ENCODE results near the gene TENM4. TPM values are rescaled to one million over a fixed set of nuclear protein-coding genes. Genes with fewer than 3 reads are reported as not detected.

TENM4 gene
- total and polyA plus RNA-seq, 2 of the 8 experiments (the other 6 are each of a cell fraction or from before 2014, with no cell fraction given) = 3.5 to 7.2 TPM

- no peak overlapping the region for H3K9ac ChIP-seq (replicated peaks in 1 of 4; ENCODE audit: extremely low read depth in 1 of 4, low read depth in 3 of 4, low read length in 3 of 4)
- H3K27me3 ChIP-seq (replicated peaks in 1 of 4; ENCODE audit: control insufficient read depth in 3 of 4, extremely low read depth in 1 of 4, insufficient read depth in 3 of 4, low read length in 3 of 4) = no peaks in the 10 kb centered on the region; a peak in 1 of 7 replicates
- no peak overlapping the region for H2BK12ac ChIP-seq (ENCODE audit: low read depth, low read length)
- no peak overlapping the region for H3K27ac ChIP-seq (ENCODE audit: low read depth, low read length)
- no peak overlapping the region for H2BK15ac ChIP-seq (ENCODE audit: low read length)
- H3K18ac ChIP-seq (ENCODE audit: extremely low read depth, low read length) = no peak overlapping the region
- H3K4ac ChIP-seq (replicated peaks; ENCODE audit: insufficient read length, low read depth, low read length) = no peak overlapping the region
- no peak overlapping the region for H2BK5ac ChIP-seq (ENCODE audit: low read depth, low read length)
- H3K79me2 ChIP-seq (ENCODE audit: control insufficient read depth in 1 of 2, insufficient read depth in 2 of 2, low read length in 2 of 2) = no peaks in the 10 kb centered on the region
- no peak overlapping the region for H4K5ac ChIP-seq (ENCODE audit: insufficient read length, low read depth, low read length)
- H3K56ac ChIP-seq (replicated peaks; ENCODE audit: insufficient read length, low read depth, low read length) = no peak overlapping the region
- WGBS, 2 experiments (ENCODE audit: extremely low coverage in 1 of 2, insufficient coverage in 1 of 2, insufficient read length in 1 of 2, insufficient replicate concordance in 2 of 2, low coverage in 1 of 2, low lambda C conversion rate in 2 of 2, missing lambda C conversion rate in 1 of 2) = 89% methylated on average over 7 of the region's 7 CpGs; no CpG with 5 or more reads in 1 of the 2 experiments
- H3K79me1 ChIP-seq (ENCODE audit: low read depth, low read length) = no peaks in the 10 kb centered on the region
- no peak overlapping the region for H2BK20ac ChIP-seq (ENCODE audit: low read length)
- H3K36me3 ChIP-seq (ENCODE audit: control insufficient read depth in 2 of 4, insufficient read depth in 4 of 4, low read length in 3 of 4) = no peaks in the 10 kb centered on the region
- no peak overlapping the region for H3K23ac ChIP-seq (ENCODE audit: insufficient read length)
- H3K14ac ChIP-seq (ENCODE audit: insufficient read length) = no peak overlapping the region
- no peak overlapping the region; the same call in 1 of the 2 replicates for H4K8ac ChIP-seq (ENCODE audit: extremely low read depth, insufficient read depth, low read length)
- H3K4me2 ChIP-seq (ENCODE audit: insufficient read depth in 1 of 2, low read depth in 2 of 2, low read length in 2 of 2) = no peak overlapping the region
- FAIRE-seq (no peak), DNase-seq (ENCODE audit: low read depth in 1 of 2, low spot score in 2 of 2) (no peak)
- H4K91ac ChIP-seq (replicated peaks; ENCODE audit: insufficient read length, low read length) = no peak overlapping the region
- no peak overlapping the region for H2AFZ ChIP-seq (ENCODE audit: low read length)
- H2BK120ac ChIP-seq (replicated peaks; ENCODE audit: low read depth, low read length) = no peak overlapping the region
- no peaks in the 10 kb centered on the region for H3K23me2 ChIP-seq (ENCODE audit: low read depth, low read length)
- H3K9me3 ChIP-seq (ENCODE audit: insufficient read depth in 2 of 2, low read depth in 1 of 2, low read length in 1 of 2) = no peaks in the 10 kb centered on the region
- no peak for TF ChIP-seq CHD1 (IDR thresholded peaks at IDR 0.05; ENCODE audit: low read depth, low read length)
- TF ChIP-seq MAFK (IDR thresholded peaks at IDR 0.05; ENCODE audit: low read depth, low read length) = no peak
- TF ChIP-seq POLR2AphosphoS5 (IDR thresholded peaks at IDR 0.05; ENCODE audit: low read depth, low read length) = no peak
- TF ChIP-seq SUZ12 (IDR thresholded peaks at IDR 0.05; ENCODE audit: low read length) = no peak
- TF ChIP-seq SRF (IDR thresholded peaks at IDR 0.05; ENCODE audit: low read depth, low read length) = no peak
- TF ChIP-seq BACH1 (IDR thresholded peaks at IDR 0.05; ENCODE audit: low read length) = no peak
- no peak for TF ChIP-seq YY1 (IDR thresholded peaks at IDR 0.05; ENCODE audit: low read depth, low read length)
- TF ChIP-seq SIX5 (IDR thresholded peaks at IDR 0.05; ENCODE audit: low read depth, low read length) = no peak
- no peak for TF ChIP-seq CTBP2 (IDR thresholded peaks at IDR 0.05; ENCODE audit: borderline replicate concordance, insufficient read depth, insufficient read length, low read length)
- no peak for TF ChIP-seq CHD2 (IDR thresholded peaks at IDR 0.05; ENCODE audit: low read length)
- no peak for TF ChIP-seq NANOG (IDR thresholded peaks at IDR 0.05; ENCODE audit: insufficient read depth, low read depth, low read length, poor library complexity, severe bottlenecking)
- ChIA-PET POLR2A (ENCODE audit: partially characterized antibody) (interaction anchor here (0.6 kb wide), 1 partner anchor 19 kb away, joined by 3 read pairs; no protein-coding TSS in a partner anchor), CTCF (ENCODE audit: partially characterized antibody) (interaction anchor here (1.0 kb wide), 1 partner anchor 135 kb away, joined by 3 read pairs; no protein-coding TSS in a partner anchor)
- H3K4me3 ChIP-seq (ENCODE audit: extremely low read depth in 1 of 4, insufficient read depth in 2 of 4, low read depth in 3 of 4, low read length in 4 of 4) = no peak overlapping the region
- no peaks in the 10 kb centered on the region for H4K20me1 ChIP-seq (replicated peaks in 1 of 2; ENCODE audit: control insufficient read depth in 1 of 2, insufficient read depth in 2 of 2, low read length in 2 of 2)
- H3K4me1 ChIP-seq (replicated peaks in 1 of 4; ENCODE audit: control insufficient read depth in 3 of 4, insufficient read depth in 4 of 4, low read length in 3 of 4) = peaks cover 0 to 4% (median 0%) of the 10 kb centered on the region in 4 experiments; a peak in 1 of 7 replicates
- no peak overlapping the region for H2AK5ac ChIP-seq (ENCODE audit: low read depth, low read length)
Observed at GRCh38 chr11:78972177-78972576, 468.7 kb downstream of the TENM4 start.
